Glutamatergic neuron (in vitro differentiated cells): ENCODE measurements around the gene NFIA. TPM values are rescaled to one million over a fixed set of nuclear protein-coding genes. Genes with fewer than 3 reads are reported as not detected.

Source experiments
- DNase-seq: peaks from one replicate; pipeline ENCODE4 v3.0.0; 2022
- H3K27ac Mint-ChIP-seq: one replicate; pipeline ENCODE4 v1.8.0; 2020; ENCODE audit warnings: mild to moderate bottlenecking, mixed read lengths, inconsistent platforms; ENCODE audit not compliant: unreplicated experiment
- H3K27me3 Mint-ChIP-seq: one replicate; pipeline ENCODE4 v1.8.0; 2020; ENCODE audit warnings: mild to moderate bottlenecking, moderate library complexity, mixed read lengths, inconsistent platforms; ENCODE audit not compliant: unreplicated experiment
- H3K36me3 Mint-ChIP-seq: one replicate; pipeline ENCODE4 v1.8.0; 2020; ENCODE audit warnings: mild to moderate bottlenecking, mixed read lengths, inconsistent platforms; ENCODE audit not compliant: unreplicated experiment
- H3K4me1 Mint-ChIP-seq: one replicate; pipeline ENCODE4 v1.8.0; 2020; ENCODE audit warnings: mild to moderate bottlenecking, low read depth, mixed read lengths, inconsistent platforms; ENCODE audit not compliant: unreplicated experiment
- H3K4me3 Mint-ChIP-seq: one replicate; pipeline ENCODE4 v1.8.0; 2020; ENCODE audit warnings: mild to moderate bottlenecking, mixed read lengths, inconsistent platforms; ENCODE audit not compliant: unreplicated experiment
- H3K9me3 Mint-ChIP-seq: one replicate; pipeline ENCODE4 v1.8.0; 2020; ENCODE audit warnings: mild to moderate bottlenecking, moderate library complexity, mixed read lengths, inconsistent platforms; ENCODE audit not compliant: unreplicated experiment
- CTCF ChIP-seq: fragments of 200-600 bp; sonication (generic); IDR thresholded peaks from one replicate; pipeline ENCODE4 v1.5.0; 2021; ENCODE audit not compliant: partially characterized antibody, unreplicated experiment
- total RNA-seq: library from RNA; stranded (reverse); fragmentation: NEBNext Ultra II Directional; extraction: Animal tissue kit (Norgen Biotek cat#: 25700); gene quantifications from one replicate; pipeline ENCODE4 v1.2.1, GENCODE V29; 2021; ENCODE audit not compliant: unreplicated experiment

Gene NFIA
- total RNA-seq, 1 donor from 2014 or later, result 16.4 TPM

- no peak overlapping the region for H3K4me3 Mint-ChIP-seq
- peaks cover 6% of the 10 kb centered on the region for H3K9me3 Mint-ChIP-seq
- H3K27ac Mint-ChIP-seq, result peak overlapping the region; percentile 48
- no peaks in the 10 kb centered on the region for H3K36me3 Mint-ChIP-seq
- DNase-seq, result no peak
- no peak for TF ChIP-seq CTCF
- peaks cover 36% of the 10 kb centered on the region for H3K4me1 Mint-ChIP-seq
- peaks cover 3% of the 10 kb centered on the region for H3K27me3 Mint-ChIP-seq
Observed at GRCh38 chr1:61222240-61222639, 139.9 kb downstream of the NFIA start.

GRCh38 chr1:61223140-61223539, 140.8 kb downstream of the NFIA start:
- Mint-ChIP-seq H3K4me1 (peaks cover 45% of the 10 kb centered on the region), H3K36me3 (no peaks in the 10 kb centered on the region), H3K27ac (no peak overlapping the region), H3K4me3 (no peak overlapping the region), H3K27me3 (peaks cover 4% of the 10 kb centered on the region), H3K9me3 (peaks cover 6% of the 10 kb centered on the region)
- no peak for TF ChIP-seq CTCF
- DNase-seq, result no peak

GRCh38 chr1:61224609-61225008, 142.2 kb downstream of the NFIA start:
- Mint-ChIP-seq H3K36me3 (no peaks in the 10 kb centered on the region), H3K9me3 (peaks cover 8% of the 10 kb centered on the region), H3K4me1 (peaks cover 55% of the 10 kb centered on the region), H3K27me3 (peaks cover 5% of the 10 kb centered on the region), H3K4me3 (no peak overlapping the region), H3K27ac (peak overlapping the region; percentile 13)
- TF ChIP-seq CTCF, result no peak
- DNase-seq, result no peak

GRCh38 chr1:61225478-61225877, 143.1 kb downstream of the NFIA start:
- Mint-ChIP-seq H3K27me3 (peaks cover 5% of the 10 kb centered on the region), H3K27ac (peak overlapping the region; percentile 94), H3K36me3 (no peaks in the 10 kb centered on the region), H3K4me3 (no peak overlapping the region), H3K9me3 (peaks cover 8% of the 10 kb centered on the region), H3K4me1 (peaks cover 57% of the 10 kb centered on the region)
- TF ChIP-seq CTCF, result no peak
- DNase-seq, result no peak

- H3K9me3 Mint-ChIP-seq, result peaks cover 8% of the 10 kb centered on the region
- TF ChIP-seq CTCF, result no peak
- no peaks in the 10 kb centered on the region for H3K36me3 Mint-ChIP-seq
- peak overlapping the region; percentile 79 for H3K4me3 Mint-ChIP-seq
- peak overlapping the region; percentile 94 for H3K27ac Mint-ChIP-seq
- DNase-seq, result peak; percentile 41
- peaks cover 5% of the 10 kb centered on the region for H3K27me3 Mint-ChIP-seq
- H3K4me1 Mint-ChIP-seq, result peaks cover 59% of the 10 kb centered on the region
Observed at GRCh38 chr1:61226791-61227567, 144.6 kb downstream of the NFIA start.
